CD4-positive, alpha-beta T cell treated with Interleukin-15 for 4 hours (primary cell): ENCODE measurements around the gene OR2C3.
"Not testable (repeated sequence)": the region's sequence is repeated elsewhere in the genome, so short reads cannot be mapped to it uniquely, and the experiment has no call there.

ENCODE experiments used
- DNase-seq: peaks from one replicate; pipeline ENCODE4 v3.0.0-alpha.2; 2020; ENCODE audit warnings: low spot score

OR2C3 gene

GRCh38 chr1:247517795-247518612, 18.2 kb downstream of the OR2C3 start:
- DNase-seq, result no peak

GRCh38 chr1:247506831-247507230, 29.4 kb downstream of the OR2C3 start:
- DNase-seq, result no peak

- DNase-seq, result no peak
These were observed 35.4 kb downstream of the OR2C3 start for GRCh38 chr1:247500865-247501264.

GRCh38 chr1:247496581-247497285, 39.5 kb downstream of the OR2C3 start:
- no peak for DNase-seq

- no peak for DNase-seq
These were observed 41.5 kb downstream of the OR2C3 start for GRCh38 chr1:247494767-247495166.

- no peak for DNase-seq
These were observed 43.1 kb downstream of the OR2C3 start for GRCh38 chr1:247493106-247493505.

GRCh38 chr1:247491328-247491727, 44.9 kb downstream of the OR2C3 start:
- DNase-seq, result no peak

GRCh38 chr1:247487057-247487456, 49.2 kb downstream of the OR2C3 start:
- peak; percentile 55 for DNase-seq

- DNase-seq, result no peak
These were observed 53.5 kb downstream of the OR2C3 start for GRCh38 chr1:247482747-247483146.

GRCh38 chr1:247476328-247477058, 59.7 kb downstream of the OR2C3 start:
- DNase-seq, result not testable (repeated sequence)

GRCh38 chr1:247475793-247476192, 60.4 kb downstream of the OR2C3 start:
- DNase-seq, result no peak
